HG02885 (cell line): ENCODE measurements around the gene AP1AR.
"Not testable (repeated sequence)": the region's sequence is repeated elsewhere in the genome, so short reads cannot be mapped to it uniquely, and the experiment has no call there.

Experiments
- ATAC-seq: cut with Tn5 transposase; IDR thresholded peaks from one replicate; pipeline ENCODE4 v1.9.1; 2021; ENCODE audit warnings: mild to moderate bottlenecking; ENCODE audit not compliant: unreplicated experiment, poor library complexity

AP1AR gene

GRCh38 chr4:112231779-112232713 lies at the start of gene AP1AR:
Gene AP1AR, plus strand, starts transcription at chr4:112231787. Its CDS starts 305 bp downstream, at chr4:112232092.
- ATAC-seq: peak; percentile 66

- no peak for ATAC-seq
Observed at GRCh38 chr4:112182604-112183003, 49.0 kb upstream of the AP1AR start.

DNA sequence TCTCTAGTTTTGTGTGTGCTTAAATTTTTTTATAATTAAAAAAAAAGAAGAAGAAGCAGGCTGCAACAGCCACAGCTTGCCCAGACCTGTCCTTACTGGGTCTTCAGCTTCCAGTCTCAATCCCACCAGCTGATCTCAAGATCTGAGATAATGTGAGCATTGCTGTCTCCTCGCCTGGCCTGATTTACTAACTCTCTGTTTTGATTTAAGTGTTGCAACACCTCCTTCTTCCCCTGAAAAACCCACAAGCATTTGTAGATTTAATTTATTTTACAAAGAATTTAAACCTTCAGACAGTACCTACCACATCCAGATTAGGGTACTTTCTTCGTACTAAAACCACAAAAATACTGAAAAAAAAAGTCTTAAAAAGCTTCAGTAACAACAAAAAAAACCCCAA lies 48.3 kb upstream of the AP1AR start:
- ATAC-seq: no peak

- no peak for ATAC-seq
Observed at GRCh38 chr4:112184438-112184837, 47.1 kb upstream of the AP1AR start.

DNA sequence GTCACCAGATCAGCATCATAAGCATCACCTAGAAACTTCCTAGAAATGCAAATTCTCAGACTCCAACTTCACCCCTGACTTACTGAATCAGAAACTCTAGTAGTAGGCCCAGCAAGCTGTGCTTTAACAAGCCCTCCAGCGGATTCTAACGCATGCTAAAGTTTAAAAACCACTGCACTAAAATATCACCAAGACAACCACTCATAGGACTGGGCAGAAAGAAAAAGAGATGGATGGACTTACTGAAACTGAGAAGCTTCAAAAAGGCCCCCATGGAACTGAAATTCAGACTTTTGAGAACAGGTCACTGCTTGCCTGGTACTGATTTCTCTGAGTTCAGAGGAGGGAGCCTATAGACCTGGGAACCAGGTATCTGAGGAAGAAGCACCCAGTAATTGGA lies 46.3 kb upstream of the AP1AR start:
- ATAC-seq: peak; percentile 49

- ATAC-seq: no peak
Observed at GRCh38 chr4:112185740-112186670, 45.6 kb upstream of the AP1AR start.

DNA sequence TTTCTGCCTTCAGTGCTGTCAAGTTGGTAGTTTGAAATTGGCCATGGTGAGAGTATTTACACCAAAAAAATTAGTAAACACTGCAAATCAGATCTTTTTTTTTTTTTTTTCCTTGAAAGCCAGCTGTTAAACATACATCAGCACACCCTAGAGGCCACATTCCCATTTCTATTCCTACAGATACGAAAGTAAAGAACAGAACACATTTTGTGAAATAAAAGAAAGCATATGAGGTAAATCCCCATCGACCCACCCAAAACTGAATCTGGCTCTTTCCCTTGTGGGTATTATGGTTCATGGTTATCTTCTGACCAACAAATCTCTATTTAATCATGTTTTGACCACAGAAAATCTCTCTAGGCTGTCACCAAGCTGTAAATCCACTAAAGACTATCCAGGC lies 41.8 kb upstream of the AP1AR start:
- no peak for ATAC-seq

- ATAC-seq: no peak
Observed at GRCh38 chr4:112190684-112191083, 40.9 kb upstream of the AP1AR start.

GRCh38 chr4:112196461-112196860 lies 35.1 kb upstream of the AP1AR start:
- no peak for ATAC-seq

DNA sequence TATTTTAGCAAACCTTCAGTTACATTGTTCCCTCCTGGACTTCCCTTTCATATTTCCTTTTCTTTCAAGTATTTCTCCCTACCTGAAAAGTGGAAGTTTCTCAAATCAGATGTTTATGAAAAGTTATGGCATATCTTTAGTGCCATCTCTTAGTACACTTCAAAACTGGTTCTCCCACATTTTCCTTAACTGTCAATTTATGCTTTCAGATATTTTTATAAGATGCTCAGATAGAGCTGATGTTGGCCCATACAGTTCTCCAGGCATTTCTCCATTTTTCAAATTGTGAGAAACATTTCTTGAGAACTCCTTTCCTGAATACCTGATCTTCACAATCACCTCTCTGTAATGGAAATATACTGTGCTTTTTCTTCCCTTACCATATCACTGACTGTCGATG lies 32.5 kb upstream of the AP1AR start:
- peak; percentile 25 for ATAC-seq

DNA sequence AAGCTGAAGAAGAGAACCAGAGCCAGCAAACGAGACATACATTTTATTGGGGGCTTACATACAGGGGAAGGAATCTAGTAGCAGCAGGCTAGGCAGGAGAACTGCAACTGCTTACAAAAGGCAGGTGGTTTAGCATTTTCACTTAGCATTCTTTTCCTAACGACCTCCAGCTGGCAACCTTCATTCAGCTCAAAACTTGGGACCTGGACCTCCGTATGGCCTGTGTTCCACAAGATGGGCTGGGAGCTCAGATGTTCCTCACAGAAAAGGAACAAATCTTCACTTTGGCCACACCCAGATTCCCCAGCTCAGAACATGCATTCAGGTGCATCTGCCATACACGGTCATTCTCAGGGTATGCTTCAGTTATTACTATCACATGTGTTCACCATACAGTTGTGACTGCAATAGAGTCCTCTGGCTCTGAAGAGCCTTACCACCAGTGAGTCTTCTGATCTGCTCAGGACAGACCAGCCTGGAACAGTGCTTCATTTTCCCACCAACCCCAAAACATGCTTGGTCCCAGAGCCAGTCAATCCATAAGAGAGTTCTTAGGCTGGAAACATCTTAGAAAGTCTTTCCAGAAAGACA lies 29.6 kb upstream of the AP1AR start:
- peak; percentile 49 for ATAC-seq

DNA sequence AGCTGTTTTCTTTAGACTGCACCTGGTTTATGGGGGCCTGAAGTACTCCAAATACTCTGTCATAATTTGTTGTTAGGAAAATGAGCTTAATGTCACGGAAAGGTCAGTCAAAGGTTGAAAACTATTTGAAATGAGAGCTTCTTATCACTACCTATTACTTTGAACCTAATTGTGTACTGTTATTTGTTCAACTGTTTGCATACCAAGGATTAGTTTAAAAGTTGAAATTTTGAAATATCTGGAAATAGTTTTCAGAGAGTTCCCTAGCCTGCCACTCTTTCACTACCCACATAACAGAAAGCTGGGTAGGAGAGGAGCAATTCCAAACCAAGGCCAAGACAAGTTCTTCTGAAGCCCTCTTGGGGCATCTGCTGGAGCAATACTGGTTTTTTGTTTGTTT lies 28.0 kb upstream of the AP1AR start:
- ATAC-seq: no peak

DNA sequence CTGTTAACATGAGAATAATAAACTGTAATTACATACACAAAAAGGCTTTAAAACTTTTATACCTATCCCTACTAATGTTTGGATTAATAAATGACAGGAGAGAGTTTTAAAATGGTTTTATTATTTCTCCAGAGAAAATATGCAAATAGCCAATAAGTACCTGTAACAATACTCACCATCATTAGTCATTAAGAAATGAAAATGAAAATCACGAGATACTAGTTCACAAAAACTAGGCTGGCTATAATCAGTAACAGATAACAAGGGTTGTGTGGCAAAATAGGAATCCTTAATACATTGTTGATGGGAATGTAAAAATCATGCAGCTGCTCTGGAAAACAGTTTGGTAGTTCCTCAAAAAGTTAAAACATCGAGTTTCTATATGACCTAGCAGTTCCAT lies 25.2 kb upstream of the AP1AR start:
- ATAC-seq: no peak

GRCh38 chr4:112208137-112209095 lies 23.2 kb upstream of the AP1AR start:
- not testable (repeated sequence) for ATAC-seq

DNA sequence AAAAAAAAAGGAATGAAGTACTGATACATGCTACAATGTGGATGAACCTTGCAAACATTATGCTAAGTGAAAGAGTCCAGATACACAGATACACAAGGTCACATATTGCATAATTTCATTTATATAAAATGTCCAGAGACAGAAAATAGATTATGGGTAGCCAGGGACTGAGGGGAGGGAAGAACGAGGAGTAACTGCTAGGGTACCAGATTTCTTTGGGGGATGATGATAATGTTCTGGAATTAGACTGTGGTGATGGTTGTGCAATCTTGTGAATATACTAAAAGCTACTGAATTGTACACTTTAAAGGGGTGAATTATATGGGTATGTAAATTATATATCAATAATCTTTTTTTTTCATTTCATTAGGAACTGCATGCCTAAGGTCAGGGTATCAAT lies 20.8 kb upstream of the AP1AR start:
- ATAC-seq: no peak

GRCh38 chr4:112213091-112213490 lies 18.5 kb upstream of the AP1AR start:
- ATAC-seq: peak; percentile 85

DNA sequence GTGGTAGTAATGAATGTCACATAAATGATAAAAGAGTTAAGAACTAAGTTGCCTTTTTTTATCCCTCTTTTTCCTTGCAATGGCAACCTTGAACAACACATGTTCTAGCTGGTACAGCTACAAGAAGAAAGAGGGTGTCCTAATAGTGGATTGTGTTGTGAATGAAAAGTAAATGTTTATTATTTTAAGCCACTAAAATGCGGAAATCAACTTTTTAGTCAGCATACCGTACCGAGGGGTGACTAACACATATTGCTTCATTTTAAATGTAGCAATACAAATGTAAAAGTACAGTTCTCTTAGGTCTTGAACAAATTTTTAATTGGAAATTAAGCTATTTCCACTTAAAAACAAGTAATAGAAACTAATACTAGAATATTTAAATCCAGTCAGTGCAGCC lies 17.7 kb upstream of the AP1AR start:
- no peak for ATAC-seq

GRCh38 chr4:112214390-112215264 lies 17.0 kb upstream of the AP1AR start:
- no peak for ATAC-seq
